Karpas-422 (cell line): Measurements from ENCODE around the gene TLL2. TPM values are rescaled to one million over a fixed set of nuclear protein-coding genes. Genes with fewer than 3 reads are reported as not detected.

Experiments used
- DNase-seq: peaks from one replicate; pipeline ENCODE4 v3.0.0-alpha.2; 2015
- H2AFZ ChIP-seq: fragments of 200-600 bp; sonication (generic); 2 replicates; pipeline ENCODE4 v1.6.1; 2014; ENCODE audit warnings: antibody characterized with exemption, low read length, mixed read lengths
- H3K27ac ChIP-seq: fragments of 200-600 bp; sonication (generic); 2 replicates; pipeline ENCODE4 v1.5.1; 2014; ENCODE audit warnings: mild to moderate bottlenecking, low read length, moderate library complexity
- H3K27me3 ChIP-seq: fragments of 200-600 bp; sonication (generic); 2 replicates; pipeline ENCODE4 v1.6.1; 2014; ENCODE audit warnings: low read length, mixed read lengths
- H3K36me3 ChIP-seq: fragments of 200-600 bp; sonication (generic); 2 replicates; pipeline ENCODE4 v1.6.1; 2014; ENCODE audit warnings: low read length, mixed read lengths; ENCODE audit not compliant: insufficient read depth
- H3K4me1 ChIP-seq: fragments of 200-600 bp; sonication (generic); 2 replicates; pipeline ENCODE4 v1.6.1; 2014; ENCODE audit warnings: mild to moderate bottlenecking, low read length, mixed read lengths
- H3K4me2 ChIP-seq: fragments of 200-600 bp; sonication (generic); 2 replicates; pipeline ENCODE4 v1.6.1; 2014; ENCODE audit warnings: low read length, low read depth, mild to moderate bottlenecking; ENCODE audit not compliant: poor library complexity, severe bottlenecking
- H3K4me3 ChIP-seq: fragments of 200-600 bp; sonication (generic); 2 replicates; pipeline ENCODE4 v1.5.1; 2014; ENCODE audit warnings: mild to moderate bottlenecking, antibody characterized with exemption, low read length, mixed read lengths
- H3K79me2 ChIP-seq: fragments of 200-600 bp; sonication (generic); 2 replicates; pipeline ENCODE4 v1.6.1; 2014; ENCODE audit warnings: mild to moderate bottlenecking, low read length, mixed read lengths
- H3K9ac ChIP-seq: fragments of 200-600 bp; sonication (generic); 2 replicates; pipeline ENCODE4 v1.6.0; 2014; ENCODE audit warnings: low read length
- H3K9me2 ChIP-seq: fragments of 200-600 bp; sonication (generic), shearing (Covaris generic); replicated peaks from 2 replicates; pipeline ENCODE4 v1.6.0; 2014; ENCODE audit warnings: mild to moderate bottlenecking, low read length, moderate library complexity; ENCODE audit not compliant: insufficient read depth
- H3K9me3 ChIP-seq: fragments of 300-700, 200-600 bp; sonication (generic); 2 replicates; pipeline ENCODE4 v1.6.1; 2014; ENCODE audit warnings: low read length, mixed read lengths
- H4K20me1 ChIP-seq: fragments of 200-600 bp; sonication (generic); 2 replicates; pipeline ENCODE4 v1.6.1; 2014; ENCODE audit warnings: mild to moderate bottlenecking, antibody characterized with exemption, low read length, low read depth; ENCODE audit not compliant: insufficient read depth
- total RNA-seq: library from RNA; depleted of rRNA; stranded (reverse); fragments of >200 nt; shearing (Covaris generic); gene quantifications from 2 replicates; pipeline ENCODE4 v1.2.3, GENCODE V29; 2014; ENCODE audit warnings: low replicate concordance

TLL2 gene
- total RNA-seq, 1 experiment from 2014 or later, result not detected

- H3K9me2 ChIP-seq, result no peaks in the 10 kb centered on the region
Observed at GRCh38 chr10:96358851-96359540, 154.7 kb downstream of the TLL2 start, which contains the start of gene OPALIN. OPALIN (minus strand) TSS chr10:96359002; CDS start chr10:96358896, 106 bp downstream.

GRCh38 chr10:96357038-96357620 lies 156.6 kb downstream of the TLL2 start:
- Histone ChIP-seq H3K9ac (no peak overlapping the region), H3K9me3 (no peaks in the 10 kb centered on the region), H3K4me2 (no peak overlapping the region), H3K27me3 (no peaks in the 10 kb centered on the region), H3K36me3 (no peaks in the 10 kb centered on the region), H2AFZ (no peak overlapping the region), H3K27ac (no peak overlapping the region), H3K4me3 (no peak overlapping the region), H3K9me2 (no peaks in the 10 kb centered on the region), H3K79me2 (no peaks in the 10 kb centered on the region), H3K4me1 (no peaks in the 10 kb centered on the region; the same call in 1 of the 2 replicates), H4K20me1 (no peaks in the 10 kb centered on the region)
- DNase-seq, result no peak

More at GRCh38 chr10:96358851-96359540, 154.7 kb downstream of the TLL2 start, which contains the start of gene OPALIN:
- no peak for DNase-seq
- H4K20me1 ChIP-seq, result no peaks in the 10 kb centered on the region
- no peak within 1 kb of the TSS for H3K4me2 ChIP-seq
- no peaks in the 10 kb centered on the region for H3K9me3 ChIP-seq
- H3K79me2 ChIP-seq, result no peaks in the 10 kb centered on the region
- H3K27ac ChIP-seq, result no peak within 1 kb of the TSS
- no peak within 1 kb of the TSS for H3K4me3 ChIP-seq
- H3K4me1 ChIP-seq, result no peaks in the 10 kb centered on the region; the same call in 1 of the 2 replicates
- no peaks in the 10 kb centered on the region for H3K36me3 ChIP-seq
- no peak within 1 kb of the TSS for H3K9ac ChIP-seq
- H2AFZ ChIP-seq, result no peak within 1 kb of the TSS
- H3K27me3 ChIP-seq, result no peaks in the 10 kb centered on the region

GRCh38 chr10:96352582-96352981 lies 161.1 kb downstream of the TLL2 start:
- H3K9me2 ChIP-seq, result no peaks in the 10 kb centered on the region
- no peak overlapping the region for H3K27ac ChIP-seq
- H3K79me2 ChIP-seq, result no peaks in the 10 kb centered on the region
- no peak overlapping the region for H3K9ac ChIP-seq
- DNase-seq, result no peak
- H3K27me3 ChIP-seq, result no peaks in the 10 kb centered on the region
- H3K9me3 ChIP-seq, result no peaks in the 10 kb centered on the region
- no peaks in the 10 kb centered on the region for H3K4me1 ChIP-seq
- H3K4me2 ChIP-seq, result no peak overlapping the region
- H3K36me3 ChIP-seq, result no peaks in the 10 kb centered on the region
- H4K20me1 ChIP-seq, result no peaks in the 10 kb centered on the region
- H3K4me3 ChIP-seq, result no peak overlapping the region
- no peak overlapping the region for H2AFZ ChIP-seq

GRCh38 chr10:96352027-96352426 lies 161.7 kb downstream of the TLL2 start:
- H3K9me3 ChIP-seq, result no peaks in the 10 kb centered on the region
- H4K20me1 ChIP-seq, result no peaks in the 10 kb centered on the region
- no peaks in the 10 kb centered on the region for H3K79me2 ChIP-seq
- H3K4me3 ChIP-seq, result no peak overlapping the region
- no peaks in the 10 kb centered on the region for H3K4me1 ChIP-seq
- no peak overlapping the region for H2AFZ ChIP-seq
- no peak for DNase-seq
- H3K9me2 ChIP-seq, result no peaks in the 10 kb centered on the region
- no peak overlapping the region for H3K9ac ChIP-seq
- H3K27me3 ChIP-seq, result no peaks in the 10 kb centered on the region
- H3K4me2 ChIP-seq, result no peak overlapping the region
- H3K36me3 ChIP-seq, result no peaks in the 10 kb centered on the region
- H3K27ac ChIP-seq, result no peak overlapping the region

- Histone ChIP-seq H2AFZ (no peak overlapping the region), H4K20me1 (no peaks in the 10 kb centered on the region), H3K9ac (no peak overlapping the region), H3K4me3 (no peak overlapping the region), H3K27me3 (no peaks in the 10 kb centered on the region), H3K36me3 (no peaks in the 10 kb centered on the region), H3K4me2 (no peak overlapping the region), H3K9me2 (no peaks in the 10 kb centered on the region), H3K9me3 (no peaks in the 10 kb centered on the region), H3K4me1 (no peaks in the 10 kb centered on the region), H3K79me2 (no peaks in the 10 kb centered on the region), H3K27ac (no peak overlapping the region)
- DNase-seq, result no peak
Observed at GRCh38 chr10:96346295-96346694, 167.4 kb downstream of the TLL2 start.

- DNase-seq, result no peak
- H3K27ac ChIP-seq, result no peak overlapping the region
- H3K4me1 ChIP-seq, result no peaks in the 10 kb centered on the region
- no peaks in the 10 kb centered on the region for H3K27me3 ChIP-seq
- no peak overlapping the region for H3K9ac ChIP-seq
- no peak overlapping the region for H3K4me2 ChIP-seq
- H4K20me1 ChIP-seq, result no peaks in the 10 kb centered on the region
- no peak overlapping the region for H3K4me3 ChIP-seq
- no peaks in the 10 kb centered on the region for H3K9me3 ChIP-seq
- no peaks in the 10 kb centered on the region for H3K36me3 ChIP-seq
- no peak overlapping the region for H2AFZ ChIP-seq
- no peaks in the 10 kb centered on the region for H3K9me2 ChIP-seq
- no peaks in the 10 kb centered on the region for H3K79me2 ChIP-seq
Observed at GRCh38 chr10:96345222-96345621, 168.5 kb downstream of the TLL2 start.

- DNase-seq, result no peak
Observed at GRCh38 chr10:96344178-96344577, 169.5 kb downstream of the TLL2 start.

GRCh38 chr10:96342402-96342801 lies 171.3 kb downstream of the TLL2 start:
- no peaks in the 10 kb centered on the region for H3K79me2 ChIP-seq
- H2AFZ ChIP-seq, result no peak overlapping the region
- H3K4me1 ChIP-seq, result no peaks in the 10 kb centered on the region
- H3K9ac ChIP-seq, result no peak overlapping the region
- H3K27ac ChIP-seq, result no peak overlapping the region
- no peaks in the 10 kb centered on the region for H3K9me2 ChIP-seq
- no peaks in the 10 kb centered on the region for H3K9me3 ChIP-seq
- H3K4me3 ChIP-seq, result no peak overlapping the region
- no peak for DNase-seq
- no peaks in the 10 kb centered on the region for H4K20me1 ChIP-seq
- H3K4me2 ChIP-seq, result no peak overlapping the region
- no peaks in the 10 kb centered on the region for H3K36me3 ChIP-seq
- H3K27me3 ChIP-seq, result no peaks in the 10 kb centered on the region

More at GRCh38 chr10:96344178-96344577, 169.5 kb downstream of the TLL2 start:
- H3K9me3 ChIP-seq, result no peaks in the 10 kb centered on the region
- no peaks in the 10 kb centered on the region for H4K20me1 ChIP-seq
- H3K36me3 ChIP-seq, result no peaks in the 10 kb centered on the region
- no peak overlapping the region for H3K27ac ChIP-seq
- no peaks in the 10 kb centered on the region for H3K4me1 ChIP-seq
- H3K4me2 ChIP-seq, result no peak overlapping the region
- no peaks in the 10 kb centered on the region for H3K9me2 ChIP-seq
- no peaks in the 10 kb centered on the region for H3K79me2 ChIP-seq
- H3K4me3 ChIP-seq, result no peak overlapping the region
- H2AFZ ChIP-seq, result no peak overlapping the region
- H3K27me3 ChIP-seq, result no peaks in the 10 kb centered on the region
- no peak overlapping the region for H3K9ac ChIP-seq
